Right lobe of liver (tissue), 6 donors: ENCODE data around the gene ZIC1. TPM values are rescaled to one million over a fixed set of nuclear protein-coding genes. Genes with fewer than 3 reads are reported as not detected.

ENCODE experiments used
- ATAC-seq, 4 donors: fragments of 200-7000 bp; cut with Tn5 transposase; one replicate each; pipeline ENCODE4 v1.9.1; 2020; ENCODE audit warnings: mild to moderate bottlenecking in 4 of 4, moderate library complexity in 4 of 4
- DNase-seq, 3 donors: peaks; one replicate each; pipeline ENCODE4 v3.0.0-alpha.2; 2020
- H3K27ac ChIP-seq, 3 donors: fragments of 200-600 bp; one replicate each; pipeline ENCODE4 v1.8.0; 2022
- H3K27me3 ChIP-seq, 2 donors: fragments of 200-600 bp; one replicate each; pipeline ENCODE4 v1.8.0; 2022
- H3K36me3 ChIP-seq, 4 donors: fragments of 200-600 bp; sonication (generic) in 1 of 4; one replicate each; pipeline versions ENCODE4 v1.5.1 to v1.8.0; 2017 to 2022; ENCODE audit warnings: control low read depth in 1 of 4
- H3K4me1 ChIP-seq, 4 donors: fragments of 200-600 bp; sonication (generic) in 1 of 4; one replicate each; pipeline versions ENCODE4 v1.5.1 to v1.8.0; 2017 to 2022; ENCODE audit warnings: control low read depth in 1 of 4
- H3K4me3 ChIP-seq, 3 donors: fragments of 200-600 bp; one replicate each; pipeline ENCODE4 v1.8.0; 2022
- H3K9me3 ChIP-seq, 4 donors: fragments of 200-600 bp; sonication (generic) in 1 of 4; one replicate each; pipeline versions ENCODE4 v1.5.1 to v1.8.0; 2017 to 2022; ENCODE audit warnings: control low read depth in 1 of 4
- POLR2A ChIP-seq: fragments of 450-650 bp; IDR thresholded peaks from one replicate; pipeline ENCODE4 v1.6.1; 2017; ENCODE audit warnings: antibody characterized with exemption, mild to moderate bottlenecking
- WGBS: methylation state at CpG from one replicate; pipeline ENCODE4 v1.1.6; 2018; ENCODE audit warnings: low coverage, low lambda C conversion rate; ENCODE audit not compliant: insufficient coverage; ENCODE audit errors: missing lambda C conversion rate; 5-methylcytosine and 5-hydroxymethylcytosine counted together
- intact Hi-C, 2 donors: fragments of 100-400 bp; cut with DNase I; formaldehyde crosslinking; loops; one replicate each; pipeline versions ENCODE4 v1.11.2 to v1.14.1; 2022
- total RNA-seq, 6 experiments: library from RNA; depleted of rRNA in 2 of 6; stranded (reverse); fragments of >200 nt in 2 of 6; fragmentation: NEBNext Ultra II Directional in 3 of 6; extraction: Animal tissue kit (Norgen Biotek cat#: 25700) in 3 of 6; gene quantifications; one replicate each; pipeline versions ENCODE4 v1.1.0 to v1.2.4, GENCODE V29; 2016 to 2023
- TF ChIP-seq, protein P1 (sequence below), 4 donors: fragments of 200-600 bp in 3 of 4; fragments of 450-650 bp in 1 of 4; IDR thresholded peaks; one replicate each; pipeline versions ENCODE4 v1.5.1 to v1.8.0; 2016 to 2022; ENCODE audit warnings: antibody characterized with exemption in 4 of 4, mild to moderate bottlenecking in 2 of 4
- donor health status: DM: no; HTN: yes; CAD: no.
- donor health status: DM: no; HTN: no; CAD: no.
- donor health status: DM: no; HTN: no; CAD: no.
- donor health status: DM: no; HTN: yes; CAD: no.
- donor health status: DM: no; HTN: yes; CAD: no.

Gene ZIC1
- total RNA-seq, 6 experiments from 2014 or later, result 1.1 to 14.6 (median 9.6) TPM

DNA sequence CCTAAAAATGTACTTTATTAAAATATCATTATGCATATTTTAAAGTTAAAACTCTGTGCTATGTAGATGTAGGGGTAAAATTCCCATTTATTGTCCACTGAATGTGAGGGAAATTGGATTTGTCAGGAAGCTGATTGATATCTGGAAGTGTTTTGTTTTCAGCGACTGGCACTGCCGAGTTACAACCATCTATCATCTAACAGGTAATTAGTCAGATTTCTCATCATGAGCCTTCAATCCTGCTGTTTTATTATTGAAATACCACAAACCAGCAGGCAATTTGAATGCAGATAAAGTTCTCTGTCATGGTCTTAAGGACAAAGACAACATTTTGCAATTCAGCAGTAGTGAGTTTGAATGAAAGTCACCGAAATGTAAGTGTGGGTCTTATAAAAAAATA, 40.5 kb downstream of the ZIC1 start:
- Histone ChIP-seq H3K4me1 (no peaks in the 10 kb centered on the region), H3K9me3 (peaks cover 0 to 4% (median 0%) of the 10 kb centered on the region in 4 donors), H3K4me3 (no peak overlapping the region), H3K36me3 (no peaks in the 10 kb centered on the region), H3K27me3 (no peaks in the 10 kb centered on the region), H3K27ac (no peak overlapping the region)
- 28% methylated on average over 3 of the region's 3 CpGs for WGBS
- no peak for DNase-seq
- no peak for ATAC-seq
- no peak for TF ChIP-seq POLR2A
- TF ChIP-seq, protein P1, sequence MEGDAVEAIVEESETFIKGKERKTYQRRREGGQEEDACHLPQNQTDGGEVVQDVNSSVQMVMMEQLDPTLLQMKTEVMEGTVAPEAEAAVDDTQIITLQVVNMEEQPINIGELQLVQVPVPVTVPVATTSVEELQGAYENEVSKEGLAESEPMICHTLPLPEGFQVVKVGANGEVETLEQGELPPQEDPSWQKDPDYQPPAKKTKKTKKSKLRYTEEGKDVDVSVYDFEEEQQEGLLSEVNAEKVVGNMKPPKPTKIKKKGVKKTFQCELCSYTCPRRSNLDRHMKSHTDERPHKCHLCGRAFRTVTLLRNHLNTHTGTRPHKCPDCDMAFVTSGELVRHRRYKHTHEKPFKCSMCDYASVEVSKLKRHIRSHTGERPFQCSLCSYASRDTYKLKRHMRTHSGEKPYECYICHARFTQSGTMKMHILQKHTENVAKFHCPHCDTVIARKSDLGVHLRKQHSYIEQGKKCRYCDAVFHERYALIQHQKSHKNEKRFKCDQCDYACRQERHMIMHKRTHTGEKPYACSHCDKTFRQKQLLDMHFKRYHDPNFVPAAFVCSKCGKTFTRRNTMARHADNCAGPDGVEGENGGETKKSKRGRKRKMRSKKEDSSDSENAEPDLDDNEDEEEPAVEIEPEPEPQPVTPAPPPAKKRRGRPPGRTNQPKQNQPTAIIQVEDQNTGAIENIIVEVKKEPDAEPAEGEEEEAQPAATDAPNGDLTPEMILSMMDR (IDR thresholded peaks at IDR 0.05), result no peak
- intact Hi-C loops, result no loop called here

DNA sequence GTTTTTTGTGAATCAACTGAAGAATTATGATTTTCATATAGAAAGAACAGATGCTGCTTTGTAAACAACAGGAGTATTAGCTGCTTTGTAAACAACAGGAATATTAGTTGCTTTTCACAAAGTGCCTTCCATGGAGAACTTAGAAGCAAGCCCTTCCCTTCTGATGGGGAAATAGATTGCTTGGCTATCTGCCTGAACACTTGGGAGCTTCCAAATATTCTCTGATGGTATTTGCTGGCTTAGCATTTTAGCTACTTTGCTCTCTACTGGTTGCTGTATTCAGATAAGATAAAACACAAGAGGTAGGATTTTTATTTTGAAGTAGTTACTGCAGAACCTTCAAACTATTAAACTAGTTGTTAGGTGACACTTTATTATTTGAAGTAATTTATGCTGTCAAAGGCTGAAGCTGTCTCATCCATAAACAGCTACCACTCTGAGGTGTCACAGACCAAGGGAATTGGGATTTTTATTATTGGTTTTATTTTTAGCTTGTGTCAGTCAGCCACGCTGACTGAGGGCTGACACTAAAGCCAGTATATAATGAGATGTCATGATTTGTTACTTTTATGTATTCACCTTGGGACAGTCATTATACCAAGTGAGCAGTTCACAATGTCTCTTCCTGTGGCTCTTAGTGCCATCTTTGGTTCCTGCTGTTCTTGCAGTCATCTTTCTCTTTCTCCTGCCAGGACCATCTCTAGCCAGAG, 50.0 kb downstream of the ZIC1 start:
- Histone ChIP-seq H3K4me3 (no peak overlapping the region), H3K27ac (no peak overlapping the region), H3K4me1 (no peaks in the 10 kb centered on the region), H3K27me3 (no peaks in the 10 kb centered on the region), H3K36me3 (no peaks in the 10 kb centered on the region), H3K9me3 (no peaks in the 10 kb centered on the region)
- ATAC-seq (peak in 2 of 4 donors; percentile 39 to 57), DNase-seq (no peak)
- TF ChIP-seq, protein P1 (IDR thresholded peaks at IDR 0.05), result no peak
- TF ChIP-seq POLR2A, result no peak
- intact Hi-C loops, result no loop called here
- 64% methylated on average over 1 of the region's 1 CpG for WGBS

DNA sequence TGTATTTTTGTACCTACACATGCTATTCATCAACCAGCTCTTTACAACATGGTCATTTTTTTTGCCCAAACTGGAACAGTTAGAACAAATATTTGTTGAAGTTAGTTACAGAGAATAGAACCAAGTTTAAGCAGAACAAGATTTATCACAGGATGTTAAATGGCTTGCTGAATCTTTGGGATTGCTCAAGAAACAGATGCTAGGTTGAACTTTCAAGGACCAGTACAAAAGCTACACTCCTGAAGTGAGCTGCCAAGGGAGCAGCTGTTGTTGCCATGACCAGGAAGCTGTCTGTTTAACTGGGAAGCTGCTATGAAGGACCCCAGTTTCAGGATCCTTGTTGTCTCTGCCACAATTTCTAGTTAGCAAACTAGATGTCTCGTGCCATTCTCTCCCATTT, 53.7 kb downstream of the ZIC1 start:
- H3K9me3 ChIP-seq, result no peaks in the 10 kb centered on the region
- H3K36me3 ChIP-seq, result no peaks in the 10 kb centered on the region
- no peaks in the 10 kb centered on the region for H3K4me1 ChIP-seq
- ATAC-seq, result no peak
- WGBS, result 29% methylated on average over 1 of the region's 1 CpG
- H3K27ac ChIP-seq, result no peak overlapping the region
- no peaks in the 10 kb centered on the region for H3K27me3 ChIP-seq
- intact Hi-C loops, result no loop called here
- no peak for DNase-seq
- no peak for TF ChIP-seq POLR2A
- TF ChIP-seq, protein P1 (IDR thresholded peaks at IDR 0.05), result no peak
- H3K4me3 ChIP-seq, result no peak overlapping the region

Other genes with a start within 250 kb of the ZIC1 start
- gene ZIC4, start 2.8 kb upstream of the ZIC1 start, total RNA-seq, result under 1 TPM in 3 of 6 experiments, not detected in 3; 0.04 to 0.28 (median 0.12) TPM